ENCODE results near the gene RTN1.
"Not testable (repeated sequence)": the region's sequence is repeated elsewhere in the genome, so short reads cannot be mapped to it uniquely, and the experiment has no call there.

RTN1 gene

DNA sequence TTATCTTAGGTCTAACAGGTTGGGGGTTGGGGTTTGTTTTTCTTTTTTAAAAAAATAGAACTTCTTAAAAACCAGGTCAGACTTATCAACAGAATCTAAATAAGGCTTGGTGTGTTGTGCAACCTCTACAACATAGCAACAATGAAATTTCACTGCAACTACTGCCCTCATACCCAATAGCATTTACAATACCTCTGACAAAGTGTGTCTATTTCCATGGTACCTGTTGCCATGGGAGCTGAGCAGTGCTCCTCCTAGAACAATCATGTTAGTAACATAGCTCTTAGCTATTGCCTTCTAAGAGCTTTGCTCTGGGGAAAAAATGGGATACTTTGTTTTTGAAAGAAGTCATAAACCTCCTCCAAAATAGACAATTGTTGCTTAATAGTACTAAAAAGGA, 190.7 kb downstream of the RTN1 start:
- TF ChIP-seq, protein P1, sequence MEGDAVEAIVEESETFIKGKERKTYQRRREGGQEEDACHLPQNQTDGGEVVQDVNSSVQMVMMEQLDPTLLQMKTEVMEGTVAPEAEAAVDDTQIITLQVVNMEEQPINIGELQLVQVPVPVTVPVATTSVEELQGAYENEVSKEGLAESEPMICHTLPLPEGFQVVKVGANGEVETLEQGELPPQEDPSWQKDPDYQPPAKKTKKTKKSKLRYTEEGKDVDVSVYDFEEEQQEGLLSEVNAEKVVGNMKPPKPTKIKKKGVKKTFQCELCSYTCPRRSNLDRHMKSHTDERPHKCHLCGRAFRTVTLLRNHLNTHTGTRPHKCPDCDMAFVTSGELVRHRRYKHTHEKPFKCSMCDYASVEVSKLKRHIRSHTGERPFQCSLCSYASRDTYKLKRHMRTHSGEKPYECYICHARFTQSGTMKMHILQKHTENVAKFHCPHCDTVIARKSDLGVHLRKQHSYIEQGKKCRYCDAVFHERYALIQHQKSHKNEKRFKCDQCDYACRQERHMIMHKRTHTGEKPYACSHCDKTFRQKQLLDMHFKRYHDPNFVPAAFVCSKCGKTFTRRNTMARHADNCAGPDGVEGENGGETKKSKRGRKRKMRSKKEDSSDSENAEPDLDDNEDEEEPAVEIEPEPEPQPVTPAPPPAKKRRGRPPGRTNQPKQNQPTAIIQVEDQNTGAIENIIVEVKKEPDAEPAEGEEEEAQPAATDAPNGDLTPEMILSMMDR (IDR thresholded peaks at IDR 0.05; ENCODE audit: insufficient read depth, low read depth, low read length, missing control alignments), result no peak
- DNase-seq (ENCODE audit: low read depth), result no peak
- no peak overlapping the region for H3K4me3 ChIP-seq (ENCODE audit: low read depth, low read length)

DNA sequence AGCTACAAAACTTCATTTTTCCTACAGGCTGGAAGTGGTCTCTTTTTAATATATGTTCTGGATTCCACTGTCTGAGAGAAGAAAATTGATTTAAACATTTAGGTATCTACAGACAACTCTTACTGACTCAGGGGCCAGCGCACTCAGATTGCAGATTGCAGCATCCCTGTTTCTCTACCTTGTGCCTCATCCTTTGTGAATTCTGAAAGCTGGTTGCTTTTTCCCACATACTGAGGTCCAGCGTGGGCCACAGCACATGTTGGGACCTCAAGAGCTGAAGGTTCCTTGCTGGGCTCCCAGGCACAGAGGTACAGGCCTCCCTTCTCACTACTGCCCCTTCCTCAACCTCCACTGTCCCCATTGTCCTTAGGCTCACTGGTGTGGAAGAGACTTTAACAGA, 192.2 kb downstream of the RTN1 start:
- TF ChIP-seq, protein P1 (IDR thresholded peaks at IDR 0.05; ENCODE audit: insufficient read depth, low read depth, low read length, missing control alignments), result no peak
- H3K4me3 ChIP-seq (ENCODE audit: low read depth, low read length), result no peak overlapping the region
- no peak for DNase-seq (ENCODE audit: low read depth)

DNA sequence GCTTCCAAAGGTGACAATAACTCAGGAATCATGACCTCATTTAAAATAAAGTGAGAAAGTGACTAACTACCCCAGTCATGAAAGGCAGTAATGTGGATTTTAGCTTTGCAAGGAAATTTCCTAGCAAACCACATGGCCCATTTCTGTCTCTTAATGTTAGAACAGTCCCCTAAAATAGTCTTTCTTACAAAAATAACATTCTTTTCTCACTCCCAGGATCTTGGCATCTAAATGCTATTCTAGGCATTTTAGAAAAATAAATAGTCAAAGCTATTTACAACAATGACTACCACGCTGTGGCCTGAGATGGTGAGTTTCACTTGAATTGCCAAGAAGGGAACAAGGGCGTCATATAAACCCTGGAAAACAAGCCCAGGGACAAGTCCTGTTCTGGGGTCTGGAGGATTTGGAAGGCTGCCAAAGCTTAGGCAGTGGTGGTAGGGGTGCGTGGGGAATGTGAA, 192.8 kb downstream of the RTN1 start:
- no peak for DNase-seq (ENCODE audit: low read depth)
- TF ChIP-seq, protein P1 (IDR thresholded peaks at IDR 0.05; ENCODE audit: insufficient read depth, low read depth, low read length, missing control alignments), result no peak
- no peak overlapping the region for H3K4me3 ChIP-seq (ENCODE audit: low read depth, low read length)

DNA sequence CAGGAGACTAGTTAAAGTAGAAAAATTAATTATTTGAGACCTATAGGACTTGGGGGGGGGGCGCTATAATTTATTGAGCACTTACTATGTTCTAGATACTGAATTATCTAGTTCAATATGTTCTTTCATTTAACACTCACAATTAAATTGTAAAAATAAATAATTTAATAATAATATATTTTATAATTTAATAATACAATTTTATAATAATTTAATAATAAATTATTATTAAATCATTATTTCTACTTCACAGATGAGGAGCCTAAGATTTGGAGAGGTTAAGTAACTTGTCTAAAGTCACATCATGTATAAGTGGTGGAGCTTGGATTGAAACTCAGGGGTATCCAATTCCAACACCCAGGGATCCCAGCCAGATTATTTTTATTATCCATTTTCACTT, 195.2 kb downstream of the RTN1 start:
- no peak for DNase-seq (ENCODE audit: low read depth)
- TF ChIP-seq, protein P1 (IDR thresholded peaks at IDR 0.05; ENCODE audit: insufficient read depth, low read depth, low read length, missing control alignments), result no peak
- no peak overlapping the region for H3K4me3 ChIP-seq (ENCODE audit: low read depth, low read length)

DNA sequence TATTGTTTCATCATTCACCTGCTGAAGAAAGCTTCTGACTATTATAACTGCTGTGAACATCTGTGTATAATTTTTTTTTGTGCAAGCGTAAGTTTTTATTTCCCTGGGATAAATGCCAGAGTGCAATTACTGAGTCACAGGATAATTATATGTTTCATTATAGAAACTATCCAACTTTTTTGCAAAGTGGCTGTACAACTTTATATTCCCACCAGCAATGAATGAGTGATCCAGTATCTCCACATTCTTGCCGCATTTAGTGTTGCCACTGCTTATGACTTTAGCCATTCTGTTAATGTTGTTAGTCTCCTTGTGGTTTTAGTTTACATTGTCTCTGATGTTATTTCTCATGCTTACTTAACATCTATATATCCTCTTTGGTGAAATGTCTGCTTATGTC, 205.8 kb downstream of the RTN1 start:
- DNase-seq (ENCODE audit: low read depth), result no peak
- H3K4me3 ChIP-seq (ENCODE audit: low read depth, low read length), result no peak overlapping the region
- TF ChIP-seq, protein P1 (IDR thresholded peaks at IDR 0.05; ENCODE audit: insufficient read depth, low read depth, low read length, missing control alignments), result no peak

DNA sequence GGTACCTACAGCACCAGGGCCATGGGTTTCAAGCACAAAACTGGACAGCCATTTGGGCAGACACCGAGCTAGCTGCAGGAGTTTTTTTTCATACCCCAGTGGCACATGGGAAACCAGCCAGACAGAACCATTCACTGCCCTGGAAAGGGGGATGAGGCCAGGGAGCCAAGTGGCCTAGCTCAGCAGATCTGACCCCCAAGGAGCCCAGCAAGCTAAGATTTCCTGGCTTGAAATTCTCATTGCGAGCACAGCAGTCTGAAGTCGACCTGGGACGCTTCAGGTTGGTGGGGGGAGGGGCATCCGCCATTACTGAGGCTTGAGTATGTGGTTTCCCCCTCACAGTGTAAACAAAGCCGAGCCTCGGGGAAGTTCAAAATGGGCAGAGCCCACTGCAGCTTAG, 212.8 kb downstream of the RTN1 start:
- H3K4me3 ChIP-seq (ENCODE audit: low read depth, low read length), result no peak overlapping the region
- TF ChIP-seq, protein P1 (IDR thresholded peaks at IDR 0.05; ENCODE audit: insufficient read depth, low read depth, low read length, missing control alignments), result no peak
- DNase-seq (ENCODE audit: low read depth), result no peak

DNA sequence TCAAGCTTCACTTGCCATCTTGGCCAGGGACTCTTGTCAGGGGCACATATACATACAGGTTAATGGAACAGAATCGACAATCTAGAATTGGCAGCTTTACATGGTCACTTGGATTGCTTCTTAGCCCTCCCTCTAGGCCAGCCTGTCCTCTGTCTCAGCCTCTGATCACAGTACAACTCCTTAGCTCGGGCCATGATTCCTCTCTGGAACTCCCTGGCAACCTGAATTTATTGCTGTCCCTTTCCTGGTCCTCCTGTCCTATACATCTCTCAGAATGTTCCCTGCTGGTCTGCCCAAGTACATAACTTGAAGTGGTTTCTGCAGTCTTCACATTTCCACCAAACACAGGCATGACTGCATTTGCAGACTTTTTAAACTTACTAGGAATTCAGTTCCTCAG, 214.1 kb downstream of the RTN1 start:
- no peak overlapping the region for H3K4me3 ChIP-seq (ENCODE audit: low read depth, low read length)
- TF ChIP-seq, protein P1 (IDR thresholded peaks at IDR 0.05; ENCODE audit: insufficient read depth, low read depth, low read length, missing control alignments), result no peak
- no peak for DNase-seq (ENCODE audit: low read depth)

DNA sequence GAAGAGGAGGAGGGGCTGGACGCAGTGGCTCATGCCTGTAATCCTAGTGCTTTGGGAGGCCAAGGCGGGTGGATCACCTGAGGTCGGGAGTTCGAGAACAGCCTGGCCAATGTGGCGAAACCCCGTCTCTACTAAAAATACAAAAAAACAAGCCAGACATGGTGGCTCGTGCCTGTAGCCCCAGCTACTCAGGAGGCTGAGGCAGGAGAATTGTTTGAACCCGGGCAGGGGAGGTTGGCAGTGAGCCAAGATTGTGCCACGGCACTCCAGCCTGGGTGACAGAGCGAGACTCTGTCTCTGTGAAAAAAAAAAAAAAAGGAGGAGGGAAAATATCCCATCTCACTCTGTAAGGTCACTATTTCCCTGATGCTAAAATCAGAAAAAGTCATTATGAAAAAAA, 216.4 kb downstream of the RTN1 start:
- DNase-seq (ENCODE audit: low read depth); H3K4me3 ChIP-seq (ENCODE audit: low read depth, low read length): not testable (repeated sequence)

DNA sequence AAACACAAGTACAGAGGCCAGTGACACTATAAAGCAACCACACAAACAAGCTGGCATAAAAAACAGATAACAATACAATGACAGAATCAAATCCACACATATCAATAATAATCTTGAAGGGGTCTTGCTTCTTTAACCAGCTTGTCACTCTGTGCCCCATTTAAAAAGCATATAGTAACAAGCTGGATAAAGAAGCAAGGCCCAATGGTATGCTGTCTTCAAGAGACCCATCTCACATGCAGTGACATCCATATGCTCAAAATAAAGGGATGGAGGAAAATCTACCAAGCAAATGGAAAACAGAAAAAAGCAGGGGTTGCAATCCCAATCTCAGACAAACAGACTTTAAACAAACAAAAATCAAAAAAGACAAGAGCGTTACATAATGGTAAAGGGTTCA, 223.7 kb downstream of the RTN1 start:
- H3K4me3 ChIP-seq (ENCODE audit: low read depth, low read length); DNase-seq (ENCODE audit: low read depth): not testable (repeated sequence)
